Motor neuron (in vitro differentiated cells): ENCODE data around the gene MPPE1. TPM values are rescaled to one million over a fixed set of nuclear protein-coding genes. Genes with fewer than 3 reads are reported as not detected.
A peak's percentile ranks its signal among the peaks of the same experiment; 100 is the strongest.

Experiments used
- ATAC-seq, 8 experiments: fragments of 200-7000 bp; cut with Tn5 transposase; replicated peaks in 6 of 8; 2 replicates each; pipeline ENCODE4 v1.8.0; 2021; ENCODE audit warnings: mild to moderate bottlenecking in 8 of 8, moderate library complexity in 8 of 8
- H3K27ac ChIP-seq, 2 donors: fragments of 250-450 bp; sonication (Bioruptor Pico); 2 replicates each; pipeline ENCODE4 v1.9.0; 2021; ENCODE audit warnings: antibody characterized with exemption in 2 of 2, mild to moderate bottlenecking in 2 of 2, moderate library complexity in 1 of 2
- H3K4me1 ChIP-seq, 2 donors: fragments of 250-450 bp; sonication (Bioruptor Pico); replicated peaks in 1 of 2; 2 replicates each; pipeline ENCODE4 v1.6.1; 2021; ENCODE audit warnings: antibody characterized with exemption in 2 of 2, mild to moderate bottlenecking in 2 of 2, moderate library complexity in 1 of 2
- H3K4me3 ChIP-seq, 5 donors: fragments of 250-450 bp; sonication (Bioruptor Pico); 2 replicates each; pipeline ENCODE4 v1.9.0; 2021; ENCODE audit warnings: antibody characterized with exemption in 5 of 5, mild to moderate bottlenecking in 5 of 5, moderate library complexity in 4 of 5
- WGBS, 10 experiments: fragments of 450-650 bp; shearing (Covaris generic); methylation state at CpG; one replicate each; pipeline ENCODE4 v1.0.0; 2022; 5-methylcytosine and 5-hydroxymethylcytosine counted together
- in situ Hi-C, 9 experiments: fragments of 400-800 bp; cut with MboI; loops; one replicate each; pipeline ENCODE4 v1.15.0; 2021; ENCODE audit warnings: low sequenced_read_pairs in 9 of 9, low pct_unique_long_range_greater_than_20kb in 2 of 9; ENCODE audit not compliant: unreplicated experiment in 9 of 9
- total RNA-seq, 8 experiments: library from RNA; unstranded; fragments of 300-600 nt; gene quantifications; 2 replicates each; pipeline versions ENCODE4 v1.2.3 to v1.2.4, GENCODE V29; 2022

MPPE1 gene
- total RNA-seq: 10 to 100 TPM; 13.9 to 41.3 (median 23.5) TPM

- WGBS, 10 experiments: 0 to 2% (median 0%) methylated on average over 2 to 23 of the region's 106 CpGs; no CpG with 5 or more reads in 3 of the 10 experiments
These were observed at the start of gene MPPE1 for GRCh38 chr18:11908182-11909060. Gene MPPE1, minus strand, starts transcription at chr18:11908317. Its CDS starts 11,053 bp downstream, at chr18:11897264.

GRCh38 chr18:11957636-11958035, 49.5 kb upstream of the MPPE1 start:
- no peak overlapping the region for H3K4me3 ChIP-seq
- 40 to 88% (median 67%) methylated on average over 1 to 2 of the region's 2 CpGs; no CpG with 5 or more reads in 3 of the 10 experiments for WGBS, 10 experiments
- no peak overlapping the region for H3K27ac ChIP-seq
- H3K4me1 ChIP-seq: peaks cover 2 to 8% of the 10 kb centered on the region in 2 donors
- peak in 2 of 8 experiments; percentile 10 to 25 for ATAC-seq
- in situ Hi-C loops: no loop called here

More at GRCh38 chr18:11908182-11909060, at the start of gene MPPE1:
- peak within 1 kb of the TSS; percentile 85 to 90 for H3K27ac ChIP-seq
- peak within 1 kb of the TSS; percentile 61 to 84 (median 66) for H3K4me3 ChIP-seq
- in situ Hi-C loops: no loop called here
- ATAC-seq: peak; percentile 89 to 96 (median 93)
- H3K4me1 ChIP-seq: peaks cover 7% of the 10 kb centered on the region in 2 donors

DNA sequence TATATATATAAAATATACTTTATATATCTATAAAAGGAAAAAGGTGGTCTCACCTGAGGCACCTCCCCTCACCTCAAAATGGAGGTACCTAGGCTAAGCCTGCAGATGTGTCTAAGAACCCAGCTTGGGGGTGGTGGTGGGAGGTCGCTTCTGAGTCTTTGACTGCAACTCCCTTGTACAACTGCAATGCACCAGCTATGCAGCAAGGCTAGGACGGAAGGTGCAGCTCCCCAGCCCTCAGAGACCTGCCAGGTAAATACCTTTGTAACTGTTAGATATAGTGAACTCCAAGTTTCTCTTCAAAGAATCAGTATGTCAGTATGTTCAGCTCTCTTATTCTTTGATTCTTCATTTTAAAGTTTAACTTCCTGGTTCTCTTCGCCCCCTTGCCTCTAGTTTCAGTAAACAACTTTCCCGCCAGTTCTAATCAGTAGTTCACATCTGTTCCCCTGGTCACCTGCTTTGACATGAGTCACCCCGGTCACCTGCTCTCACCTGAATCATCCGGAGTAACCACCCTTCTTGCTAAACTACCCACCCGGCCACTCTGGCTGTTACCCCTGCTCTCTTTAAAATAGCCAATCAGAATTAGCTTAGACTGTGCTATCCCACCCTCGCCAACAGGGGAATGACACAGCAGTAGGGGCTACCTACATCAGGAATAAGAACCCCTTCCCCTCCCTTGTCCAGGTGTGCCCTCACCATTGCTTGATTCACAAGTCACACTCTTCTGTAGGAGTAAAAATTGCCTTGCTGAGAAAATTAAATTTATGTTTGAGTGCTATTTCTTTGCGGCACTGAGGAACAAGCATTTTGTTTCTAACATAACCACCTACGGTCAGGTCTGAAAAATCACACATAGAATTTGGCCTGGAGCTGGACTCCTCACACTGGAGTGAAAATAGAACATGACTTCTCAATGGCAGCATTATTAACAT, 48.5 kb upstream of the MPPE1 start:
- no peak overlapping the region for H3K4me3 ChIP-seq
- ATAC-seq: no peak
- H3K4me1 ChIP-seq: peaks cover 0 to 6% of the 10 kb centered on the region in 2 donors
- H3K27ac ChIP-seq: no peak overlapping the region
- WGBS, 10 experiments: 90 to 100% (median 98%) methylated on average over 1 to 7 of the region's 10 CpGs; no CpG with 5 or more reads in 1 of the 10 experiments
- in situ Hi-C loops: no loop called here

DNA sequence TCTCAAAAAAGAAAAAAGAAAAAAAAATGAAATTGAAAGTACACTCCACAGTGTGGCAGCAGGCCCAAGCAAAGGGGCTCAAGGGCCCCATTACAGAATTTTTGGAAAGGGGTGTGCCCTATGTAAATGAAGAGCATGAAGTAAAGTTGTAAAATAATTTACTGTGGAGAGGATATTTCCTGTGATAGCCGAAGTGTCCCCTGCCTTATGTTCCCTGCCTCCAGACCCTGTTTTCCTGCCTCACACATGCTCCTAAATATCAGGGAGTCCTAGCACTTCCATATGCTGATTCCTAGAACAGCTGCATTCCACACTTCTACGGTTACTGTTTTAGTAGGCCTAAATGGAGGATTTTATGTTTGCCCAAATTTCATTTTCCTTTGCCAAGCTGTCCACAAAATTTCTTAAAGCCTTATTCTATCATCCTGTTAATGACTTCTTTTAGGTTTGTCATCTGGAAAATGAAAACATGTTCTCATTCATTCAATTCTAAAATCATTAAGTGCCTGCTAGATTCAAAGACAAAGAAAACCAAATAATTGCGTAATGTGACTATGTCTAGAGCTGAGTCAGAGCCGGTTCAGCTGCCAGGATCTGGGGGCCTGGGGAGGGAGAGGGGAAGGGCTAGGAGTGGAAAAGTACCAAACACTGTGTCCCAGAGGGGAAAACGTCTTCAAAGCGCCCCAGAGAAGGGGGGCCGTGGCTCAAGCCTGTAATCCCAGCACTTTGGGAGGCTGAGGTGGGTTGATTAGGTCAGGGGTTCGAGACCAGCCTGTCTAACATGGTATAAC, 47.3 kb upstream of the MPPE1 start:
- Histone ChIP-seq H3K27ac (no peak overlapping the region), H3K4me3 (no peak overlapping the region), H3K4me1 (peaks cover 0 to 6% of the 10 kb centered on the region in 2 donors)
- ATAC-seq: peak; percentile 51 to 83 (median 74)
- in situ Hi-C loops: no loop called here
- WGBS, 10 experiments: 0 to 70% (median 17%) methylated on average over 1 to 6 of the region's 8 CpGs; no CpG with 5 or more reads in 1 of the 10 experiments

DNA sequence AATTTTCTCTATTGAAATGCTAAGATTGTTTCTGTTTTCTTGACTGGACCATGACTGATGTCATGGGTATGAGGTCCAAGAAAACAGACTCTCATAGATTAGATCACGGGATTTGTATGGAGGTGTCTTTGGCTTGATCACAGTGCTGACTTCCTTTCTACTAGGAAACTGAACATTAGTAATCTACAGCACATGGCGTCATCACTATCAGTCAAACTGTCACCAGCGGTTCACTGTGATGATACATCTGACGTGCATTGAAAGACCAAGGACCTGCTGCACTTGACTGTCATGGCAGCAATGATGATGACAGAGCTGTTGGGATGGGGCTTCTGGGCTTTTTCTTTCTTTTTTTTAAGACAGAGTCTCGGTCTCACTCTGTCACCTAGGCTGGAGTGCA, 45.0 kb upstream of the MPPE1 start:
- peak in 2 of 8 experiments; percentile 65 to 79 for ATAC-seq
- H3K4me3 ChIP-seq: no peak overlapping the region
- 79 to 100% (median 90%) methylated on average over 1 to 5 of the region's 5 CpGs; no CpG with 5 or more reads in 3 of the 10 experiments for WGBS, 10 experiments
- in situ Hi-C loops: no loop called here
- no peak overlapping the region for H3K27ac ChIP-seq
- peaks cover 0 to 6% of the 10 kb centered on the region in 2 donors for H3K4me1 ChIP-seq

DNA sequence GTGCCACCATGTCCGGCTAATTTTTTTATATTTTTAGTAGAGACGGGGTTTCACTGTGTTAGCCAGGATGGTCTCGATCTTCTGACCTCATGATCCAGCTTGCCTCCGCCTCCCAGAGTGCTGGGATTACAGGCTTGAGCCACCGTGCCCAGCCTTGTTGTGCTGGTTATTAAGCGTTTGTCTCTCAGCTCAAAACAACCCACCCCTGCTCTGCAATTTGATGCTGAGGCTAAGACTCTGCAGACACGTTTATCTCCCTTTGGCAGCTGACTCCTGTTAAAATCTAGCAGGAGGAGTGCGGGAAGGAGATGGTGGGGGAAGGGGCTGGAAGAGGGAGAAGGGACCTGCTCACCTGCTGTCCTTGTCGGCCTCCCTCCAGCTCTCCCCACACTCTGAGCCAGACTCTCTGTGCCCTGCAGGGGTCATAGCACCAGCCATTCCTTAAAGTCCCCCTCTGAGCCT, 43.3 kb upstream of the MPPE1 start:
- Histone ChIP-seq H3K27ac (no peak overlapping the region), H3K4me1 (peaks cover 0 to 10% of the 10 kb centered on the region in 2 donors), H3K4me3 (no peak overlapping the region)
- peak in 1 of 8 experiments; percentile 2 for ATAC-seq
- 46 to 100% (median 67%) methylated on average over 1 to 6 of the region's 9 CpGs; no CpG with 5 or more reads in 3 of the 10 experiments for WGBS, 10 experiments
- in situ Hi-C loops: no loop called here

- in situ Hi-C loops: no loop called here
- no peak for ATAC-seq
- Histone ChIP-seq H3K27ac (no peak overlapping the region), H3K4me3 (no peak overlapping the region), H3K4me1 (peaks cover 0 to 9% of the 10 kb centered on the region in 2 donors)
- 40 to 100% (median 78%) methylated on average over 1 to 4 of the region's 5 CpGs; no CpG with 5 or more reads in 2 of the 10 experiments for WGBS, 10 experiments
These were observed 42.7 kb upstream of the MPPE1 start for GRCh38 chr18:11950824-11951223.

DNA sequence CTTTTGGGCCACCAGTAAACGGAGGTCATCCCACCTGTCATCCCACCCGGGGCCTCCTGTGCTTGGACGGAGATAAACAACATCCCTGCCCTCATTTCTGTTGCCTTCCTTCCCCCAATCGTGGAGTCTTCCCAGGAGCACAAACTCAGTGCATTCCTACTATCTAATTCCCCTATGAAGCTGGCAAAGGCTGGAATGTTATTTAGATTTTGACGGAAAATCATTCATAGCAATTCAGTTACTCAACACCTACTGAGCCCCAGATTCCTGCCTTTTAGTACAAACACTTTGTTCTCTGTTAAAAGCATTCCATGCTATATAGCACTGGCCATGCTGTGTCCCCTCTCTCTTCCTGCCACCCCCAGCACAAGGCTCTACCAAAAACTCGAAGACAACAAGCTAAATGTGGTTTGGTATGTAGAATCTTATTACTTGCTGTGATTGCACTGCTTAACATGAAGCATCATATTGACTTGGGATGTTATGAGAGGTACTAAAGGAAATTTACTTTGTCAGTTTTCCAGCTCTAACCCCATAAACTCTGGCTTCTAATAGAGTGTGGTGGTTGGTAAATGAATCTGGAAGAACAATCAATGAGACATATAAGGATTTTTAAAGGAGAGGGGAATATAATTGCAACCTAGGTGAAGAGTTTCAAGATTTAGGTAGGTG, 40.9 kb upstream of the MPPE1 start:
- in situ Hi-C loops: loop anchor here in 6 of 9 experiments (10.0 to 25.0 kb wide), 3 partner anchors 46 to 112 kb away; no protein-coding TSS in a partner anchor
- peaks cover 0 to 3% of the 10 kb centered on the region in 2 donors for H3K4me1 ChIP-seq
- H3K4me3 ChIP-seq: no peak overlapping the region
- no peak overlapping the region for H3K27ac ChIP-seq
- ATAC-seq: no peak
- WGBS, 10 experiments: 17 to 92% (median 71%) methylated on average over 1 to 5 of the region's 6 CpGs; no CpG with 5 or more reads in 3 of the 10 experiments

DNA sequence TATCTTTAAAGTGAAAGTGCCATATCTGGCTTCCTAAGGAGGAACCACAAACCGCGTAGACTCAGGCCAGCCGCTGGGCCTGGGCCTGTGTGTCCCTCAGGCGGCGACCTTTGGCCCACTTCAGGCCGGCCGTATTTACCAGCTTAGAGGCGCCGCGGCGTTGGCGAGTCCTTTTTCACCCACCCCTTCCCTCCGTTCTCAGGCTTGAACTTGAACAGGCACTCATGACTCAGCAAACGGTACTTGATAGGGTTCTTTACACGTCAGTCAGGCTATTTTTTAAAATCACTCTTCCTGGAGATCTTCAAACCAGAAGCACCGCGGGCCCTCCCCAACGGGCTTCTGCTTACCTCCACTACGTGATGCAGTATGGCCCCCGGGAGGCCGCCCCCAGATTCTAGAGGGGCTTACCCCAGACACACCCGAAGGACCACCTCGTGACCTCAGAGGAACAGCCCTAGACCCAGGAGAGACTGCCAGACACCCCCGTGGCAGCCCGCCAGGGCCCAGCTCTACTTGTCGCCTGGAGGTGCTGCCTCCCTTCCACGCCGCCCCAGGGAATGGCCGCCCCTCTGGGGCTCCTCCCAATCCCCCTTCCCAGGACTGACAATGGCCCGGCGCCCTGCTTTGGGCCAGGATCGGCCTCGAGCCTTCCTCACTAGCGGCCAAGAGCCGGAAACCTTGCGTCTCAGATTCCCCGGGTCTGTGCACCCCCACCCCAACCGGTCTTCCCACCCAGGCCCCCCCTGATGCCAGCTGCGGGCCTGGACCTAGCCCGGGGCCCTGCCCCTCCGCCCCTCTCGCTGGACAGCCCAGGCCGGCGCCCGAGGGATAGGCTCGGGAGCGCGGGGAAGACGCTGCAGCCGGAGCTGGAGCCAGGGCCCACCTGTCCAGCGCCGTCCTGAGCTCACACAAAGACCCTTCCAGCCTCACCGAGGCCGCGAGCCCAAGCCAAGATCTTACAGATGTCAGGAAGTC, 39.4 kb upstream of the MPPE1 start:
- in situ Hi-C loops: loop anchor here in 6 of 9 experiments (10.0 to 25.0 kb wide), 3 partner anchors 47 to 110 kb away; no protein-coding TSS in a partner anchor
- Histone ChIP-seq H3K4me3 (peak overlapping the region in 1 of 5 donors; percentile 14), H3K4me1 (peaks cover 0 to 3% of the 10 kb centered on the region in 2 donors), H3K27ac (no peak overlapping the region)
- 0 to 30% (median 5%) methylated on average over 1 to 10 of the region's 55 CpGs; no CpG with 5 or more reads in 4 of the 10 experiments for WGBS, 10 experiments
- ATAC-seq: peak; percentile 81 to 96 (median 94)

GRCh38 chr18:11946756-11947155, 38.6 kb upstream of the MPPE1 start:
- in situ Hi-C loops: loop anchor here in 6 of 9 experiments (10.0 to 25.0 kb wide), 3 partner anchors 48 to 109 kb away; no protein-coding TSS in a partner anchor
- Histone ChIP-seq H3K27ac (no peak overlapping the region), H3K4me1 (peaks cover 0 to 3% of the 10 kb centered on the region in 2 donors), H3K4me3 (peak overlapping the region in 1 of 5 donors; percentile 14)
- peak in 6 of 8 experiments; percentile 12 to 61 (median 24) for ATAC-seq
- 14 to 68% (median 44%) methylated on average over 1 to 3 of the region's 3 CpGs for WGBS, 10 experiments
